BLaER1 treated with 17β-estradiol and CSF1 and Interleukin-3, amounts not matched to agents 10 nM and 100 nM (cell line): ENCODE measurements around the gene CFAP99.

Source experiments
- H3K27ac ChIP-seq, 11 experiments: shearing (Covaris generic); formaldehyde crosslinking; 2 replicates each; pipeline ENCODE4 v1.8.1; 2022
- H3K27me3 ChIP-seq, 11 experiments: shearing (Covaris generic); formaldehyde crosslinking; 2 replicates each; pipeline ENCODE4 v1.8.1; 2022
- H3K36me3 ChIP-seq, 11 experiments: shearing (Covaris generic); formaldehyde crosslinking; 2 replicates each; pipeline ENCODE4 v1.8.1; 2022
- H3K4me1 ChIP-seq, 10 experiments: shearing (Covaris generic); formaldehyde crosslinking; 2 replicates each; pipeline ENCODE4 v1.8.1; 2022
- H3K4me2 ChIP-seq, 11 experiments: shearing (Covaris generic); formaldehyde crosslinking; 2 replicates each; pipeline ENCODE4 v1.8.1; 2022
- H3K4me3 ChIP-seq, 10 experiments: shearing (Covaris generic); formaldehyde crosslinking; 2 replicates each; pipeline ENCODE4 v1.8.1; 2022
- H3K9ac ChIP-seq, 11 experiments: shearing (Covaris generic); formaldehyde crosslinking; 2 replicates each; pipeline ENCODE4 v1.8.1; 2022
- H3K9me3 ChIP-seq, 11 experiments: shearing (Covaris generic); formaldehyde crosslinking; replicated peaks in 1 of 11; 2 replicates each; pipeline ENCODE4 v1.8.1; 2022
- H4K20me1 ChIP-seq, 11 experiments: shearing (Covaris generic); formaldehyde crosslinking; 2 replicates each; pipeline ENCODE4 v1.8.1; 2022
- Cebpa-rat ChIP-seq, 11 experiments: shearing (Covaris generic); IDR thresholded peaks; 2 replicates each; pipeline ENCODE4 v1.8.1; 2022

CFAP99 gene

DNA sequence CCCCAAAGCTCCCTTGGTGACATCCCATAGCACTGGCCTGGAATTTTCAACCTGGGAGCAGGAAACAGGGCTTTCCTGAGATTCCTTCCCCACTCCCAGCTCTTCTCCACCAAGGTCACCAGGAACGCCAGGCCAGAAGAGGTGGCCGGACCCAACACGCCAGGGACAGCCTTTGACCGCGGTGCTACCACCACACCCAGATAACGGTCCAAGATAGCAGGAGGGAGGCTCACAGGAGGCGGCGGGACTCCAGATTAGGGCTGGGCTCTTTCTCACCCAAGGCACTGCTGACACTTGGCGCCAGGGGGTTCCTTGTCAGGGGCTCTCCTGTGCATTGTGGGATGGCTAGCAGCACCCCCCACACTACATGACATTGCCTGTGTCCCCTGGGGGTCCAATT is 23.2 kb upstream of the CFAP99 start:
- H3K4me3 ChIP-seq: no peak overlapping the region

DNA sequence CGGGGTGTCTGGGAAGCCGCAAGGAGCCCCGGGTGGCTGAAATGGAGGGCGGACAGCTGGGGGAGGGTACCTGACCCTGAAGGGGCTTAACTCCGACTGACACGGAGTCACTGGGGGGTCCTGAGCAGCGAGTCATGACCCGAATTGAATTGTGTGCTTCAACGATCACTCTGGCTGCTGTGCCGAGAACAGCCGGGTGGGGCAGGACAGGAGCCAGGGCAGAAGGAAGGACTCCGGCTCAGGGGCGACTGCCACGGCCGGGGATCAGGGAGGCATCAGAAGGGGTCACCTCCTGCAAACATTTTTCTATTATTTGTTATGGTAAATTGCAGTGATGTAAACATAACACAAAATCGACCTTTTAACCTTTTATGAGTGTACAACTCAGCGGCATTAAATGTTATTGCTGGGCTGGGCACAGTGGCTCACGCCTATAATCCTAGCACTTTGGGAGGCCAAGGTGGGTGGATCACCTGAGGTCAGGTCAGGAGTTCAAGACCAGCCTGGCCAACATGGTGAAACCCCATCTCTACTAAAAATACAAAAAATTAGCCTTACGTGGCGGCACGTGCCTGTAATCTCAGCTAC is 21.9 kb upstream of the CFAP99 start:
- Histone ChIP-seq H3K36me3 (no peaks in the 10 kb centered on the region), H3K27ac (no peak overlapping the region), H3K4me3 (no peak overlapping the region), H3K4me2 (no peak overlapping the region), H3K9me3 (peaks cover 0 to 17% (median 5%) of the 10 kb centered on the region in 11 experiments; a peak in 7 of 22 replicates), H4K20me1 (peaks cover 0 to 74% (median 7%) of the 10 kb centered on the region in 11 experiments; a peak in 13 of 22 replicates), H3K4me1 (peaks cover 9 to 16% (median 12%) of the 10 kb centered on the region in 10 experiments; a peak in 19 of 20 replicates), H3K9ac (no peak overlapping the region), H3K27me3 (peaks cover 50 to 67% (median 61%) of the 10 kb centered on the region in 11 experiments)
- no peak for TF ChIP-seq Cebpa-rat (IDR thresholded peaks at IDR 0.05)

More for the DNA sequence above, 23.2 kb upstream of the CFAP99 start:
- no peak overlapping the region for H3K4me2 ChIP-seq
- peaks cover 0 to 69% (median 7%) of the 10 kb centered on the region in 11 experiments; a peak in 9 of 22 replicates for H4K20me1 ChIP-seq
- H3K27ac ChIP-seq: no peak overlapping the region
- H3K36me3 ChIP-seq: no peaks in the 10 kb centered on the region
- peaks cover 47 to 67% (median 61%) of the 10 kb centered on the region in 11 experiments for H3K27me3 ChIP-seq
- peaks cover 16 to 24% (median 18%) of the 10 kb centered on the region in 10 experiments for H3K4me1 ChIP-seq
- peaks cover 0 to 11% (median under 1%) of the 10 kb centered on the region in 11 experiments; a peak in 7 of 22 replicates for H3K9me3 ChIP-seq
- no peak overlapping the region for H3K9ac ChIP-seq
- TF ChIP-seq Cebpa-rat (IDR thresholded peaks at IDR 0.05): no peak

DNA sequence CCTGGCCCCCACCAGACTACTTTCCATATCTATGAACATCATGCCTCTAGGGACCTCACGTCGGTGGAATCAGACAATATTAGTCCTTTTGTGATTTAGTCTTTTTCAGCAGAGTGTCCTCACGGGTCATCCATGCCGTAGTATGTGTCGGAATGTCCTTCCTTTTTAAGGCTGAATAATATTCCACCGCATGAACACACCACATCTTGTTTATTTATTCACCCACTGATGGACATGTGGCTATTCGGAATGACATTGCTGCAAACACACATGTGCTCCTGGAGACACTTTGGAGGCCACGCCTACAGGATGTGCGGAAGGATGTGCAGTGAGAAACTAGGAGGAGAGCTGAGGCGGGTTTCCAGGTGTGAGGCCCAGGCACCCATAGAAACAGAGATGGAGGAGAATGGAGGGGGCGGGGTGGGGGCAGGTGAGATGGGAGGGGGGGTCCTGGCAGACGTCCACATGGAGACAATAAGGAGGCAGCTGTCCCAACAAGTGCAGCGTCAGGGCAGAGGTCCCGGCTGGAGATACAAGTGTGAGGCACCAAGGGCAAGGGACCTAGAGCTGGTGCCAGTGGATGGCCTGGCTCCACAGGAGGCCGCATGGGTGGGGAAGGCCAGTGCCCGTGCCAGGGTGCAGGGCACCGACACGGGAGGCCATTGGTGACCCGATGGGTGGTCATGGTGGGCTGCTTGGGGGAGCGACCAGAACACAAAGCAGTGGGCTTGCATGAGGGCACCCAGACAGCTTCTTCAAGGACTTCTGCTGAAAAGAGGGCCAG is 21.0 kb upstream of the CFAP99 start:
- peaks cover 50 to 67% (median 61%) of the 10 kb centered on the region in 11 experiments for H3K27me3 ChIP-seq
- H3K27ac ChIP-seq: no peak overlapping the region
- TF ChIP-seq Cebpa-rat (IDR thresholded peaks at IDR 0.05): no peak
- no peak overlapping the region for H3K4me2 ChIP-seq
- peaks cover 0 to 75% (median 11%) of the 10 kb centered on the region in 11 experiments; a peak in 15 of 22 replicates for H4K20me1 ChIP-seq
- H3K36me3 ChIP-seq: no peaks in the 10 kb centered on the region
- H3K9me3 ChIP-seq: peaks cover 0 to 17% (median 5%) of the 10 kb centered on the region in 11 experiments; a peak in 7 of 22 replicates
- H3K4me1 ChIP-seq: peaks cover 9 to 25% (median 13%) of the 10 kb centered on the region in 10 experiments; a peak in 19 of 20 replicates
- no peak overlapping the region for H3K4me3 ChIP-seq
- H3K9ac ChIP-seq: no peak overlapping the region

DNA sequence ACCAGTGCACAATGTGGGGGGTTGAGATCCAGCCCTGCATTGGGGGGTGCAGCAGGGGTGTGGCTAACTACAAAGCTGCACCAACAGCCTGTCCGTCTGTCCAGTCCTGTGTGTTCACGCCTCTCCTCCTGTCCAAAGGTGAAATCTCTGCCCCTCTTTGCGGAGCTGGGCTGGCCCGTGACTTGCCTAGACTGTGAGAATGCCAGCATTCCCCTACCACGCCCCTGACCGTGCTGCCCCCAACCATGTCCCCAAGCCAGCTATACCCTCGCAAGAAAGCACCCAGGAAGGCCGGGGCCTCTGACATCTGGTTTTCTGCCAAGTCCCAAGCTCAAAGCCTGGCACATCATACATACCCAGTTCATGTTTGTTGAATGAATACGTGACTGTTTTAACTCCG is 19.5 kb upstream of the CFAP99 start:
- Histone ChIP-seq H3K9ac (no peak overlapping the region), H3K9me3 (peaks cover 0 to 17% (median 5%) of the 10 kb centered on the region in 11 experiments; a peak in 7 of 22 replicates), H3K27ac (no peak overlapping the region), H3K4me3 (no peak overlapping the region), H3K27me3 (peaks cover 45 to 62% (median 56%) of the 10 kb centered on the region in 11 experiments), H4K20me1 (peaks cover 0 to 74% (median 11%) of the 10 kb centered on the region in 11 experiments; a peak in 14 of 22 replicates), H3K4me1 (peaks cover 0 to 13% (median 2%) of the 10 kb centered on the region in 10 experiments; a peak in 6 of 20 replicates), H3K4me2 (no peak overlapping the region), H3K36me3 (no peaks in the 10 kb centered on the region)
- no peak for TF ChIP-seq Cebpa-rat (IDR thresholded peaks at IDR 0.05)

DNA sequence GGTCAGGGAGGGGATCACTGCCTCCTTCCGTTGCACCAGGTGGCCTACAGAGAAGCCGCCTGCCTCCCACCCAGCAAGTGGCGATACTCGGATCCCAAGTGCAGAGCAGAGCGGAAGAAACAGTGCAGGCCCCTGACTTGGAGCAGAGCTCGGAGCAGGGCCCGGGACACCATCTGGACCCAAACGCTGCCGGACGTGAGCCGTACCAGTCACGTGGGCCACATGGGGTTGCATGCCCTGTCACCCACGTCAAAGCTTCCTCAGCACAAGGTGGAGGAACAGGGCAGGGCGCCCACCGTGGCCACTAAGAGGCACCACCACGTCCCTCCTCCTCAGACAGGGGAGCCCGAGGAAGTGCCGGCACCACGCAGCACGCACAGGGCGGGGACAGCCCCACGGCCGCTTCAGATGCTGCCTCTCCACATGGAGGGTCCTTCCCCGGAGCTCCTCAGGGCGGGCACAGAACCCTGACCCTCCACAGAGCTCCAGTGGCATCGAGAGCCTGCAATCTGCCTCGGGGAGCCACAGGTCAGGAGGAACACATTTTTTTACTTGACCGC is 19.0 kb upstream of the CFAP99 start:
- no peak for TF ChIP-seq Cebpa-rat (IDR thresholded peaks at IDR 0.05)
- H3K4me2 ChIP-seq: no peak overlapping the region
- H3K27me3 ChIP-seq: peaks cover 40 to 57% (median 52%) of the 10 kb centered on the region in 11 experiments
- no peak overlapping the region for H3K27ac ChIP-seq
- H3K36me3 ChIP-seq: no peaks in the 10 kb centered on the region
- H3K4me1 ChIP-seq: peaks cover 0 to 12% (median 2%) of the 10 kb centered on the region in 10 experiments; a peak in 4 of 20 replicates
- no peak overlapping the region for H3K9ac ChIP-seq
- peaks cover 0 to 73% (median 9%) of the 10 kb centered on the region in 11 experiments; a peak in 14 of 22 replicates for H4K20me1 ChIP-seq
- peaks cover 0 to 17% (median 5%) of the 10 kb centered on the region in 11 experiments; a peak in 7 of 22 replicates for H3K9me3 ChIP-seq
- H3K4me3 ChIP-seq: no peak overlapping the region

DNA sequence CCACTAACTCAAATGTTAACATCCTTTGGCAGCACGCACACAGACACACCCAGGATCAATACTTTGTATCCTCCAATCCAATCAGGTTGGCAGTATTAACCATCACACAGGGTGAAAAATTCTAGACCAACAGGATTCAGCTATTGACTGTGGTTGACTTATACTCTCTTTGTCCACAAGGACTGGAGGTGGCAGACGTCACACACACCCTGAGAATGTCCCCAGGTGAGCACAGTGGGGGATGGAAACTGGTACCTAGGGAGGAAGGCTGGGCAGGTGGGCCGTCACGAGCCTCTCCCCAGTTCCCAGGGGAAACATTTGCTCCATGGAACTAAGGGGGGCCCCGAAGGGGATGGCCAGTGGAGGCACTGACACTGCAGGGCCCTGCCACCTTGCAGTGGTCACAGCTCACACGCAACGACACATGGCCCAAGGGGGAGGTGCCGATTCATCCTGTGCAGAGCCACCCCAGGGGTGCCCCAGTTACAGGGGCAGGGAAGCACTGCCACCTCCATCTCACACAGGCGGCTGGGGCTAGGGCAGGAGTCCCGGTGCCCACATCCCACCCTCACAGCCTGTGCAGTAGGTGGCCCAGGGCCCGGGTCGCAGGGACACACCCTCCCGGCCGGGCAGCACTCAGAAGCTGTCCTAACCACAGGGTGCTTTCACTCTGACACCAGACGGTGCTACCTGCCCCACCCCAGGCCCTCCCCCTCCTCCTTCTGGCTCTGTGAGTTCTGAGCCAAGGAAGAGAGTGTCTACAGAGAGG is 17.7 kb upstream of the CFAP99 start:
- peaks cover 0 to 12% (median 2%) of the 10 kb centered on the region in 10 experiments; a peak in 4 of 20 replicates for H3K4me1 ChIP-seq
- peaks cover 37 to 50% (median 44%) of the 10 kb centered on the region in 11 experiments for H3K27me3 ChIP-seq
- peaks cover 0 to 17% (median 5%) of the 10 kb centered on the region in 11 experiments; a peak in 7 of 22 replicates for H3K9me3 ChIP-seq

DNA sequence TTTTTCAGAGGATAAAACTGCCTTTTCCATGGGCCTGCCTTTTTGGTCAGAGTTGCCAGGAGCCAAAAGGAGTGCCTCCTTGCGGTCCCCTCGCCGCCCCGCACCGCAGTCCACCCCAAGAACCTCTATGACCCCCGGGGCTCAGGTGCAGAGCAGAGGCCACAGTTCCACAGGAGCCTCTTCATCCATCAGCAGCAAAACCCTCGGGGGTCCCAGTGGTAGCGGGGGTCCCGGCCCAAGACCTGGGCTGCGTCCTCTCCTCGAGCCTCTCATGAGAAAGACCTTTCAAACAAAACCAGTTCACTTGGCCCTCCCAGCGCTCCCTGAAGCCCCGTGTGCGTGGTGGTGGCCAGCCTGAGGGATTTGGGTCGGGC is 17.2 kb upstream of the CFAP99 start:
- peaks cover 0 to 75% (median 8%) of the 10 kb centered on the region in 11 experiments; a peak in 13 of 22 replicates for H4K20me1 ChIP-seq
- peaks cover 37 to 53% (median 45%) of the 10 kb centered on the region in 11 experiments for H3K27me3 ChIP-seq
- H3K27ac ChIP-seq: no peak overlapping the region
- H3K4me2 ChIP-seq: peak overlapping the region in 2 of 11 experiments; percentile 37 to 44; a peak in 2 of 22 replicates
- no peak overlapping the region for H3K9ac ChIP-seq
- H3K36me3 ChIP-seq: no peaks in the 10 kb centered on the region
- H3K9me3 ChIP-seq: peaks cover 0 to 17% (median 5%) of the 10 kb centered on the region in 11 experiments; a peak in 7 of 22 replicates
- no peak overlapping the region for H3K4me3 ChIP-seq
- peaks cover 0 to 12% (median 2%) of the 10 kb centered on the region in 10 experiments; a peak in 4 of 20 replicates for H3K4me1 ChIP-seq
- TF ChIP-seq Cebpa-rat (IDR thresholded peaks at IDR 0.05): no peak

More for the DNA sequence above, 17.7 kb upstream of the CFAP99 start:
- Histone ChIP-seq H3K4me3 (no peak overlapping the region), H3K36me3 (no peaks in the 10 kb centered on the region), H3K27ac (no peak overlapping the region), H3K9ac (no peak overlapping the region), H3K4me2 (no peak overlapping the region), H4K20me1 (peaks cover 0 to 70% (median 4%) of the 10 kb centered on the region in 11 experiments; a peak in 13 of 22 replicates)
- no peak for TF ChIP-seq Cebpa-rat (IDR thresholded peaks at IDR 0.05)
